SJSA1 (cell line): ENCODE data around the gene ANKMY1. TPM values are rescaled to one million over a fixed set of nuclear protein-coding genes. Genes with fewer than 3 reads are reported as not detected.

ENCODE experiments used
- DNase-seq, 2 experiments: peaks; one replicate each; pipeline ENCODE4 v3.0.0-alpha.2; 2015 to 2020; ENCODE audit warnings: low spot score in 2 of 2, low read depth in 1 of 2
- H3K27ac ChIP-seq: fragments of 250-450 bp; sonication (Bioruptor Pico); 2 replicates; pipeline ENCODE4 v1.5.1; 2020; ENCODE audit warnings: mild to moderate bottlenecking, moderate library complexity
- H3K27me3 ChIP-seq: fragments of 250-450 bp; sonication (Bioruptor Pico); replicated peaks from 2 replicates; pipeline ENCODE4 v1.5.1; 2020; ENCODE audit warnings: mild to moderate bottlenecking, moderate library complexity
- H3K36me3 ChIP-seq: fragments of 250-450 bp; sonication (Bioruptor Pico); 2 replicates; pipeline ENCODE4 v1.5.1; 2020; ENCODE audit warnings: mild to moderate bottlenecking
- H3K4me1 ChIP-seq: fragments of 250-450 bp; sonication (Bioruptor Pico); replicated peaks from 2 replicates; pipeline ENCODE4 v1.6.1; 2021; ENCODE audit warnings: mild to moderate bottlenecking
- H3K4me3 ChIP-seq: fragments of 250-450 bp; sonication (Bioruptor Pico); 2 replicates; pipeline ENCODE4 v1.5.1; 2020; ENCODE audit warnings: mild to moderate bottlenecking
- H3K9me3 ChIP-seq: fragments of 250-450 bp; sonication (Bioruptor Pico); replicated peaks from 2 replicates; pipeline ENCODE4 v1.5.1; 2020; ENCODE audit warnings: mild to moderate bottlenecking
- total RNA-seq: library from RNA; depleted of rRNA; stranded (reverse); fragments of >200 nt; shearing (Covaris generic); gene quantifications from 2 replicates; pipeline ENCODE4 v1.2.3, GENCODE V29; 2014

ANKMY1 gene
- total RNA-seq, 1 experiment from 2014 or later = 8.1 TPM

DNA sequence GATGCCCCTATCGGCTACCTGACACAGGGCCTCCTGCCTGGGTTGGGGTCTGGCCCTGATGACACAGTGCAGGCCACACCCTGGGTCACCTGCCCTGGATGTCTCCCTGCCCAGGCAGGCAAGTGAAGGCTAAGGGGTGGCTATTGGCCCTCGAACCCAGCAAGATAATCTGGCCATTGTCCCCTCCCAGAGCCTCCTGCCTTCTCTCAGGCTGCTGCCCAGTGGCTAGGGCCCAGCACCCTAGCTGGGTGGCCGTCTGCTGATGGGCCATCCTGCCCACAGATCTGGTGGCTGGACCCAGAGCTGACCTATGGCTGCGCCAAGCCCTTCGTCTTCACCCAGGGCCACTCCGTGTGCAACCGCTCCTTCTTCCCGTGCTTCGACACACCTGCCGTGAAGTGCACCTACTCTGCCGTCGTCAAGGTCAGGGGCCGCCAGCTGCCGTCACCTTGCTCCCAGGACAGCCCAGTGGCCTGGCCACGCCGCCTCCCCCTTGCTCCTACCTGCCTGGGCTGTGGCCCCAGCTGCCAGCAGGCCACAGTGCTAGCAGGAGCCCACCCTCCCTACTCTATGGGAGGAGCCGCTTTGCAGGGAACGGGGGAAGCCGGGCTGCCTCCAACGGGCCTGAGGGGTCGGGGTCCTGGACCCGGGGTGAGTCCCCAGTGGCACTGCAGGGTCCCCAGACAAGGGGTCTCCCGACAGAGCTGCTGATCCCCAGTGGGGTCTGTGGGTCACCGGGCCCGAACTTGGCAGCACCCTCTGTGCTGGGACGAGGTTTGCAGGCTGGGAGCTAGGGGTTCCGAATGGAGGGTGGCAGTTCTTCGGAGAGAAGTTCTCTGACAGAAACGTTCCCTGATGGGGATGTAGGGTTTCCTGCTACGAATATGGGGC lies 14.6 kb upstream of the ANKMY1 start:
- H3K27ac ChIP-seq = no peak overlapping the region
- DNase-seq = no peak
- peaks cover 22% of the 10 kb centered on the region for H3K4me1 ChIP-seq

DNA sequence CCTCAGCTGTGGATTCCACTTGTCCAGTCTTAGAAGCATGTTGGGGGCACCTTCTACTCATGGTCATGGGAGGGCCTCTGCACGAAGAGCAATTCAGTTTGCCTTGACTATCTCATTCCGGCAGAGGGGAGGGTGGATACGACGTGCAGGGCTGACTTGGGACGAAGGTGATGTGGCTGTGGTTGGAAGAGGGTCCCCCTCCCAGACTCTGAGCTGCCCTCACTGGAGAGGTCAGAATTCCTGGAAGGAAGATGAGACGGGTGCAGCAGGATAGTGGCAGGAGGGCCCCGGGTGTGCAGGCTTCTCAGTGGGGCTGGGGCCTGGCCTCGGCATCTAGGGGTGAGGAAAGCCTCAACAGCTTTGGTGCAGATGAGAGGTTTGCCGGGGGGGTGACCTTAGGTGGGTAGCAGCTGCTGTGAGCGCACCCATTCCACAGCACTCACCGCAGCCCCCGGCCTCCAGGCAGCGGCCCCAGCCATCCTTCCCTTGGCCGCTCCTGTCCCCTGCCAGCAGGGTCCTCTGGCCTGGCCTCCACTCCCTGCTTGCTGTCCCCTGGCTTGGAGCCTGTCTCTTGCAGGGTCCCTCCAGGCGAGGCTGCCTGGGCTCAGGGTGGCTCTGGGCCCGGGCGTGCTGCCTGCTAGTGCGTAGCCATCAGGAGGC lies 13.7 kb upstream of the ANKMY1 start:
- H3K4me1 ChIP-seq = peaks cover 32% of the 10 kb centered on the region
- no peaks in the 10 kb centered on the region for H3K27me3 ChIP-seq
- H3K9me3 ChIP-seq = 0 out of 2 replicates have a peak, but pooled peaks cover 3% of the 10 kb centered on the region
- DNase-seq = no peak
- no peak overlapping the region for H3K27ac ChIP-seq
- peaks cover 26% of the 10 kb centered on the region for H3K36me3 ChIP-seq
- H3K4me3 ChIP-seq = no peak overlapping the region

More for the DNA sequence above, 14.6 kb upstream of the ANKMY1 start:
- H3K9me3 ChIP-seq = 0 out of 2 replicates have a peak, but pooled peaks cover 3% of the 10 kb centered on the region
- peaks cover 35% of the 10 kb centered on the region for H3K36me3 ChIP-seq
- no peaks in the 10 kb centered on the region for H3K27me3 ChIP-seq
- no peak overlapping the region for H3K4me3 ChIP-seq

DNA sequence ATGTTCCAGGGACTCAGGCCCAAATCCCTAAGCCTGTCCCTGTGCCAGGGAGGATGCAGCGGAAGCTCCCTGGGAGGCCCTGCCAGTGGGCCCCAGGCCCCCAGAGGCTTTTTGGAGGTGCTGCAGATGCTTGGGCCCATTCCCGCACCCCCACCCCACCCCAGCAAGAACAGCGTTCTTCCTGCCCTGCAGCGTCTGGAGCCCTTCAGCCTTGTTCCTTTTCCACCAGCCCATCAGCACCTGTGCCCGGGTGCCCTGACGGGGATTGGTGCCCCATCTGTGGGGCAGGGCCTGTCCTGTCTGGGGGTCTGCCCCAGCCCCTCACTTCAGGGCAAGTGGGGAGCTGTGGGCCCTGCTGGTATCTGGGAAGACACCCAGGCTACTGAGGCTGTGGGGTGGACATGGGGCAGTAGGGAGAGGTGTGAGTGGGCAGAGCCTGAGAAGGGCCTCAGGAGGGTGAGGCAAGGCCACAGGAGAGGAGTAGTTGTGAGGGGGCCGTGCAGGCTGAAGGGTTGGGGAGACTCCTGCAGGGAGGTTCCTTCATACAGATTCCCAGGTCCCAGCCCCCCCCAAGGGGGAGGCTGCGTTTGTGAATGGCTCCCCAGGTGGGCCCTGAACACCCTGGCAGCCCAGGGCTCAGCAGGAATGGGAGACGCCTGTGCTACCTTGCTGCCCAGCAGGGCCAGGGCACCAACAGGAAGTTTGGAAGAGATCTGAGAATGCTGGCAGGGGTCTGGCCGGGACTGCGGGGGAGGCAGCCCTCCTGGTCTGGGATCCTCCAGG lies 12.9 kb upstream of the ANKMY1 start:
- Histone ChIP-seq H3K9me3 (peaks cover 3% of the 10 kb centered on the region; the same call in 1 of the 2 replicates), H3K27me3 (no peaks in the 10 kb centered on the region), H3K36me3 (peaks cover 20% of the 10 kb centered on the region), H3K4me3 (no peak overlapping the region), H3K4me1 (peaks cover 39% of the 10 kb centered on the region), H3K27ac (no peak overlapping the region)
- DNase-seq = no peak

DNA sequence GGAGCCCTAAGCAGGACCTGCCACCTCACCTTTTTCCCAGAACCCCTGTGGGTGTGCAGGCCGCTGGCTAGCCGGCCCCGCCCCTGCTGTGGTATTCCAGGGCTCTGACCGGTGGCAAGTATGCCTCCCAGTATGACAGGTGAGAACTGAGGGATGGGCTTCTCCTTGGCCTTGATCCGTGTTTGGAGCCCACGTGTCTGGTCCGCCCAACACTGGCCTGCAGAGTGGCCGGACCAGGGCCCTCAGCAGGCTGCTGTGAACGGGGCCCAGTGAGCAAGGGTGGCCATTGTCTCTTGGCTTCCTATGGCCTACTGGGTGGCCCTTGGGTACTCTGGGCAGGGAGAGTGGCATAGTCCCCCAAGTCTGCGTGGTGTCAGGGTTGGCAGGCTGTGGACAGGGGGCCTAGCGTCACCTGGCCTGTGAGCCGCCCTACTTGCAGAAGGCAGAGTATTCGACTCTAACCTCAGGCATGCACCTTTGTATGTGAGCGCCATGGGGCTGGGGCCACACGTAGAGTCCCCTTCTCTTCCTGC lies 12.3 kb upstream of the ANKMY1 start:
- Histone ChIP-seq H3K27me3 (no peaks in the 10 kb centered on the region), H3K27ac (no peak overlapping the region), H3K36me3 (peaks cover 16% of the 10 kb centered on the region), H3K4me3 (no peak overlapping the region), H3K4me1 (peaks cover 46% of the 10 kb centered on the region), H3K9me3 (peaks cover 3% of the 10 kb centered on the region; the same call in 1 of the 2 replicates)
- DNase-seq = no peak

DNA sequence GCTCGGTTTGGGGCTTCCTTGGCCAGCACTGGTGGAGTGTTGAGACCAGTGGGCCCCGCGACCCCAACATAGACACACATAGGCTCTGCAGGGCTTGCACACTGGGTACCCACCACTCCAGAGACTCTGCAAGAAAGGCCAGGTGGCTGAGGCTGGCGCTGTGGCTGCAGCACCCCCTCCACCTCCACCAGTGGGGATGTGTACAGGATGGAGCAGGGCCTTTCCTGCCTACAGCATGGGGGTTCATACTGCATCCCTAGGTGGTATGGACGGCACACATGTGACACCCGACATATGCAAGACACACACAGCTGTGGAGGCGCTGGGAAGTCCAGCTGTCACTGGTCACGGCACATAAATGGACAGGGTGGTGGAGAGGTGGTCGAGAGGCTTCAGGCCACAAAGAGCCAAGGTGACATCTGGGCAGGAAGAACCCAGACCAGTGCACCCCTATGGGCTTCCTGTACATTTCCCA lies 11.8 kb upstream of the ANKMY1 start:
- Histone ChIP-seq H3K27me3 (no peaks in the 10 kb centered on the region), H3K4me3 (peak overlapping the region; percentile 61), H3K36me3 (peaks cover 11% of the 10 kb centered on the region), H3K27ac (no peak overlapping the region), H3K9me3 (peaks cover 3% of the 10 kb centered on the region; the same call in 1 of the 2 replicates), H3K4me1 (peaks cover 51% of the 10 kb centered on the region)
- DNase-seq = no peak

DNA sequence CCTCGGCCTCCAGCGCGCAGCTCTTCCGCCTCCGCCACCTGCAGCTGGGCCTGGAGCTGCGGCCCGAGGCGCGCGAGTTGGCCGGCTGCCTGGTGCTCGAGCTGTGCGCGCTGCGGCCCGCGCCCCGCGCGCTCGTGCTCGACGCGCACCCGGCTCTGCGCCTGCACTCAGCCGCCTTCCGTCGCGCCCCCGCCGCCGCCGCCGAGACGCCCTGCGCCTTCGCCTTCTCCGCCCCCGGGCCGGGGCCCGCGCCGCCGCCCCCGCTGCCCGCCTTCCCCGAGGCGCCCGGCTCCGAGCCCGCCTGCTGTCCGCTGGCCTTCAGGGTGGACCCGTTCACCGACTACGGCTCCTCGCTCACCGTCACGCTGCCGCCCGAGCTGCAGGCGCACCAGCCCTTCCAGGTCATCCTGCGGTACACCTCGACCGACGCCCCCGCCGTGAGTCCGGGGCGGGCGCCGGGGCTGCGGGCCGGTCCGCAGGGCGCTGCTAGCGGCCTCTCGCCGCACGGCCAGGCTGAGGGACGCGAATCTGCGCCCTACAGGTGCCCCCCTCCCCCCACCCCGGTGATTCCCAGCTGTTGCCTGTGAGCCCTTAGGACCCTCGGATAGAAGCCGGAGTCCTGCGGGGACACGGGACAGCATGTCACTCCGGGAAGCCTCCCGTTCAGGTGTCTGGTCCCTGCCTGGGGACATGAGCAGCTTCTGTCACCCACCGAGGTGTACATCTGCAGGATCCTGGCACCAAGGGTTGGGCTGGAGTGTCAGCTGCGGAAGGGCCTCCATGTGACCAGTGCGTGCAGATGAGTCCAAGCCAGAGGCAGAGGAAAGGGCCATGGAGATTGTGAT lies 11.1 kb upstream of the ANKMY1 start:
- Histone ChIP-seq H3K4me3 (peak overlapping the region; percentile 61), H3K27me3 (no peaks in the 10 kb centered on the region), H3K27ac (no peak overlapping the region), H3K9me3 (peaks cover 3% of the 10 kb centered on the region; the same call in 1 of the 2 replicates), H3K36me3 (peaks cover 9% of the 10 kb centered on the region; the same call in 1 of the 2 replicates), H3K4me1 (peaks cover 52% of the 10 kb centered on the region)
- DNase-seq = peak; percentile 18 to 46

DNA sequence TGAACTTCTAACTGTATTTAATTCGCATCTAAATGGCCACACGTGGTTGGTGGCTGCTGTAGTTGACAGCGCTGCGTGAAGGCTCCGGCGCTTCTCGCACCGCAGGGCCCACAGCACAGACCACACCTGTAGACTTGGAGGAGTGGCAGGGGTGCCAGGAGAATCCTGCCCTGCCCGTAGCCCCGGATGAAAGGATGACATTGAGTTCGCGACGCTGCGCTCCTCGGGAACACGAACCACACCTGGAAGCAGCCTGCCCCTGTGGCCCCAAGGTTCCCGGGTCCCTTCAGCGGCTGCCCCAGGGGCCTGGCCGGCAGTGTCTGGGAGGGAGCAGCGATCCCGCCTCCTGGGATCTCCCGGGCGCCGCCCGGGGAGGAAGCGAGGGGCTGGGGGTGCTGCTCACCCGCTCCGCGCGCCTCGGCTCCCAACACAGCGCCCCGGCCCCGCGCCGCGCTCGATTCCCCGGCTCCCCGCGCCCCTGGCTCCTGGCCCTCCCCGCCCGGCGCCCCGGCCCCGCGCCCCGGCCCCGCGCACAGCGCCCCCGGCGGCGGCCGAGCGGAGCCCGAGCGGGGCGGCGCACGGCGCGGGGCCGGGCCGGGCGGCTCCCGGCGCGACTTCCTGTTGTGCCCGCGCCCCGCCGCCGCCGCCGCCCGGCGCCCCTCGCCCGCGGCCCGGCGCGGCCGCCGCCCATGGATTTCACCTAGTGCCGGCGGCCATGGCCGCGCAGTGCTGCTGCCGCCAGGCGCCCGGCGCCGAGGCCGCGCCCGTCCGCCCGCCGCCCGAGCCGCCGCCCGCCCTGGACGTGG lies 10.3 kb upstream of the ANKMY1 start, which contains the start of gene RNPEPL1:
TSS of gene RNPEPL1 (plus strand) at position 613 of the 806 bp plus-strand sequence. CDS start at position 716, 103 bp downstream.
- Histone ChIP-seq H3K4me3 (peak within 1 kb of the TSS; percentile 61), H3K27ac (no peak within 1 kb of the TSS)
- peak; percentile 42 to 48 for DNase-seq

DNA sequence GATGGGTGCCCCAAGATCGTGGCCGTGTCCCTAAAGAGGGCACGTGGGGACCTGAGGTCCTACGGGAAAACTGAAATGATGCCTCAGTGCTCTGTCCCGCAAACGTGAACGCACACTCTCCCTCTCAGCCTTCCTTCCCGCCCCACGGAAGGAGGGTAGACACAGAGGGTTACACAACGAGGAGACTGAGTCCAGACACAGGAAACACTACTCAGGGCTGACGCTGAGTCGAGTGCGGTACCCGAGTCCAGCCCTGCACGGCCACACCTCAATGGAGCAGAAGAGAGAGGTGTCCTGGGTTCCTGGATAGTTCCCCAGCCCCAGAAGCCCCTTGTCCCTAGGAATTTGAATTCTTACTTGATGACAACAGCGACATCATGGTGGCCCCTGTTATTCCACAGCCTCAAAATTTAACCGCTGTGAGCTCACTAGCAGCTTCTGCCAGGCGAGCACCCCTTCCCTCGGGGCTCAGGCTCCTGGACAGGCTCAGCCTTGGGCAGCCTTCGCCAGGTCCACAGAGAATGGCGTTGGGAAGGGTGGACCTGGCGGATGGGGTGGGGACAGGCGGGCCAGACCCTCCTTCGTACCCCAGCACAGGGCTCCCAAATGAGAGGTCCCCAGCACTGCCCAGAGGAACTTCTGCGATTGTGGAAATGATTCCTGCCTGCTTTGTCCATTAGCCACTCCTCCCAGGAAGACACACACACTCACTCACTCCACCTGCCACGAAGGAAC lies 9.5 kb upstream of the ANKMY1 start:
- peak in 1 of 2 experiments; percentile 38 for DNase-seq
- no peak overlapping the region for H3K27ac ChIP-seq

More for the DNA sequence above, 10.3 kb upstream of the ANKMY1 start, which contains the start of gene RNPEPL1:
- H3K27me3 ChIP-seq = no peaks in the 10 kb centered on the region
- peaks cover 9% of the 10 kb centered on the region; the same call in 1 of the 2 replicates for H3K36me3 ChIP-seq
- peaks cover 3% of the 10 kb centered on the region; the same call in 1 of the 2 replicates for H3K9me3 ChIP-seq
- H3K4me1 ChIP-seq = peaks cover 52% of the 10 kb centered on the region

DNA sequence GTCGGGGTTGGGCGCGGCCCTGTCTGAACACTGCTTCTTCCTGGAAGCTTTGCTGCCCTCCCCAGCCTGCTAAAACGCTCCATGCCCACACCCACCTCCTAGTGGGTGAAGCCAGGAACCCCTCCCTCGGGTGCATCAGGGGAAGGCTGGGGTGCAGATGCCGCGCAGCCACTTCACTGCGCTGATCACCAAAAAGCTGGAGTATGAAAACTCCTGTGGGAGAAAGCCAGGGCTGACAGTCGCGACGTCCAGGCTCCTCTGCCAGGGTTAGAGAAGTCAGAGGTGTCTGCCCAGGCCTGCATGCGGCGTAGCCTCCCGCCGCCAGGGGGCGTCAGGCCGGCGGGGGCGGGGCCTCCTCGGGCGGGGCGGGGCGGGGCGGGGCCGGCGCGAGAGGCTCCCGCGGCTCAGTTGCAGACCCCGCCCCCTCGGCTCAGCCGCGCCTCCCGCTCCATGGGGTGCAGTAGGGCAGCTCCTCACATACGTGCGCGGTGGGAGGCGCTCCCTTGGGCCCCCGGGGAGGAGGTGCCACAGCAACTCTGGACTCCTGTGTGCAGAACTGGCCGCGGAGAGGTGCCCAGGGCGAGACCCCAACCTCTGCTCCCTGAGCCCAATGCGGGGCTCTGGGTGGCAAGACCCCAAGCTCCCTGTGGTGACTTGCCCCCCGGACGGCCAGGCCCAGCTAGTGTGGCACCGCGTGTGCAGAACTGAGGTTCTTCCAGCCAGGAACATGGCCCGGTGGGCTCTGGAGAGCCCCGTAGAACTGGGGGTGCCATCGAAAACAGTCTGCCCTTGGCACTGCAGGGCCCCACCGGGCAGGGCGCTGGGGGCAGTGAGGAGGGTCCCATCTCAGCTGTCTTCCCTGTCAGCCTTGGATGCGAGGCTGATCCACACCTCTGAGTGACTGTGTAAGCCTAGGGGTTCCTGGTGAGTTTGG lies 8.7 kb upstream of the ANKMY1 start:
- Histone ChIP-seq H3K27me3 (no peaks in the 10 kb centered on the region), H3K4me1 (peaks cover 62% of the 10 kb centered on the region), H3K27ac (peak overlapping the region; percentile 74), H3K9me3 (peaks cover 3% of the 10 kb centered on the region; the same call in 1 of the 2 replicates), H3K4me3 (peak overlapping the region; percentile 24), H3K36me3 (peaks cover 9% of the 10 kb centered on the region; the same call in 1 of the 2 replicates)
- DNase-seq = peak; percentile 74 to 89

More for the DNA sequence above, 9.5 kb upstream of the ANKMY1 start:
- H3K36me3 ChIP-seq = peaks cover 9% of the 10 kb centered on the region; the same call in 1 of the 2 replicates
- H3K27me3 ChIP-seq = no peaks in the 10 kb centered on the region
- peaks cover 56% of the 10 kb centered on the region for H3K4me1 ChIP-seq
- H3K9me3 ChIP-seq = peaks cover 3% of the 10 kb centered on the region; the same call in 1 of the 2 replicates
- peak overlapping the region; percentile 61 for H3K4me3 ChIP-seq
